Breast epithelium (tissue), 4 donors: Measurements from ENCODE around the gene FNDC3B. TPM values are rescaled to one million over a fixed set of nuclear protein-coding genes. Genes with fewer than 3 reads are reported as not detected.

Experiments used
- DNase-seq, 2 donors: peaks; one replicate each; pipeline ENCODE4 v3.0.0-alpha.2; 2019; ENCODE audit warnings: low spot score in 2 of 2
- H3K27ac ChIP-seq, 2 donors: fragments of 200-600 bp; sonication (generic) in 1 of 2; one replicate each; pipeline ENCODE4 v1.5.1; 2016 to 2019; ENCODE audit warnings: mild to moderate bottlenecking in 1 of 2
- H3K27me3 ChIP-seq, 2 donors: fragments of 200-600 bp; sonication (generic) in 1 of 2; one replicate each; pipeline versions ENCODE4 v1.5.1 to v1.6.0; 2017 to 2019; ENCODE audit warnings: control low read depth in 1 of 2, mild to moderate bottlenecking in 1 of 2
- H3K36me3 ChIP-seq: fragments of 200-600 bp; one replicate; pipeline ENCODE4 v1.5.1; 2019
- H3K4me1 ChIP-seq, 2 donors: fragments of 200-600 bp; sonication (generic); one replicate each; pipeline ENCODE4 v1.5.1; 2016 to 2019; ENCODE audit warnings: control low read depth in 1 of 2
- H3K4me3 ChIP-seq, 3 donors: fragments of 200-600 bp; sonication (generic); 1 replicate in 2 of 3; 2 replicates in 1 of 3; pipeline ENCODE4 v1.5.1; 2016 to 2019; ENCODE audit warnings: mild to moderate bottlenecking in 3 of 3, moderate library complexity in 2 of 3
- H3K9me3 ChIP-seq, 2 donors: fragments of 200-600 bp; sonication (generic) in 1 of 2; one replicate each; pipeline ENCODE4 v1.5.1; 2016 to 2019; ENCODE audit warnings: control low read depth in 1 of 2
- CTCF ChIP-seq, 3 donors: fragments of 450-650 bp; IDR thresholded peaks; one replicate each; pipeline ENCODE4 v1.5.1; 2016 to 2017; ENCODE audit warnings: antibody characterized with exemption in 3 of 3, mild to moderate bottlenecking in 3 of 3, moderate library complexity in 3 of 3
- POLR2A ChIP-seq: fragments of 450-650 bp; IDR thresholded peaks from one replicate; pipeline ENCODE4 v1.6.1; 2016; ENCODE audit warnings: antibody characterized with exemption, mild to moderate bottlenecking, moderate library complexity
- POLR2AphosphoS5 ChIP-seq, 3 donors: sonication (generic); formaldehyde crosslinking; IDR thresholded peaks; one replicate each; pipeline ENCODE4 v1.6.1; 2017; ENCODE audit warnings: antibody characterized with exemption in 3 of 3
- intact Hi-C: fragments of 100-400 bp; cut with DNase I; formaldehyde crosslinking; loops from one replicate; pipeline ENCODE4 v1.15.1; 2023; ENCODE audit warnings: low total_unique reads
- total RNA-seq, 3 donors: library from RNA; depleted of rRNA; stranded (reverse); fragments of >200 nt; gene quantifications; one replicate each; pipeline ENCODE4 v1.1.0, GENCODE V29; 2016

FNDC3B gene
- total RNA-seq, 3 donors from 2014 or later: 131 to 172 (median 149) TPM

- H3K27me3 ChIP-seq: no peaks in the 10 kb centered on the region
- no peak overlapping the region for H3K27ac ChIP-seq
- TF ChIP-seq POLR2A (no peak), CTCF (IDR thresholded peaks at IDR 0.05) (no peak), POLR2AphosphoS5 (IDR thresholded peaks at IDR 0.05) (no peak)
- DNase-seq: no peak
- H3K36me3 ChIP-seq: no peaks in the 10 kb centered on the region
- no peak overlapping the region for H3K4me3 ChIP-seq
- intact Hi-C loops: no loop called here
- peaks cover 0 to 5% of the 10 kb centered on the region in 2 donors for H3K4me1 ChIP-seq
- H3K9me3 ChIP-seq: no peaks in the 10 kb centered on the region
These were observed 159.1 kb downstream of the FNDC3B start for GRCh38 chr3:172198428-172198827.

GRCh38 chr3:172199850-172200369 lies 160.5 kb downstream of the FNDC3B start:
- no peaks in the 10 kb centered on the region for H3K9me3 ChIP-seq
- H3K27me3 ChIP-seq: no peaks in the 10 kb centered on the region
- no peak overlapping the region for H3K4me3 ChIP-seq
- H3K4me1 ChIP-seq: peaks cover 0 to 5% of the 10 kb centered on the region in 2 donors
- no peaks in the 10 kb centered on the region for H3K36me3 ChIP-seq
- intact Hi-C loops: no loop called here
- no peak for DNase-seq
- TF ChIP-seq CTCF (IDR thresholded peaks at IDR 0.05) (no peak), POLR2AphosphoS5 (IDR thresholded peaks at IDR 0.05) (no peak), POLR2A (no peak)
- H3K27ac ChIP-seq: no peak overlapping the region

GRCh38 chr3:172201136-172201869 lies 161.9 kb downstream of the FNDC3B start:
- Histone ChIP-seq H3K4me1 (peaks cover 0 to 5% of the 10 kb centered on the region in 2 donors), H3K9me3 (no peaks in the 10 kb centered on the region), H3K4me3 (peak overlapping the region in 1 of 3 donors; percentile 12), H3K36me3 (no peaks in the 10 kb centered on the region), H3K27ac (peak overlapping the region; percentile 35 to 57), H3K27me3 (no peaks in the 10 kb centered on the region)
- TF ChIP-seq CTCF (IDR thresholded peaks at IDR 0.05) (no peak), POLR2AphosphoS5 (IDR thresholded peaks at IDR 0.05) (peak in 2 of 3 donors; percentile 22 to 31), POLR2A (no peak)
- intact Hi-C loops: no loop called here
- peak; percentile 40 to 82 for DNase-seq

- H3K9me3 ChIP-seq: no peaks in the 10 kb centered on the region
- no peaks in the 10 kb centered on the region for H3K36me3 ChIP-seq
- TF ChIP-seq CTCF (IDR thresholded peaks at IDR 0.05) (no peak), POLR2A (no peak), POLR2AphosphoS5 (IDR thresholded peaks at IDR 0.05) (no peak)
- intact Hi-C loops: no loop called here
- peak overlapping the region; percentile 35 to 57 for H3K27ac ChIP-seq
- H3K4me1 ChIP-seq: peaks cover 0 to 5% of the 10 kb centered on the region in 2 donors
- H3K4me3 ChIP-seq: no peak overlapping the region
- no peaks in the 10 kb centered on the region for H3K27me3 ChIP-seq
- DNase-seq: no peak
These were observed 162.5 kb downstream of the FNDC3B start for GRCh38 chr3:172201870-172202236.

GRCh38 chr3:172202797-172203196 lies 163.4 kb downstream of the FNDC3B start:
- no peak for TF ChIP-seq CTCF (IDR thresholded peaks at IDR 0.05)
- TF ChIP-seq POLR2AphosphoS5 (IDR thresholded peaks at IDR 0.05): no peak
- TF ChIP-seq POLR2A: no peak
- no peaks in the 10 kb centered on the region for H3K9me3 ChIP-seq
- no peaks in the 10 kb centered on the region for H3K36me3 ChIP-seq
- no peaks in the 10 kb centered on the region for H3K27me3 ChIP-seq
- no peak overlapping the region for H3K4me3 ChIP-seq
- peak overlapping the region; percentile 62 to 72 for H3K27ac ChIP-seq
- peaks cover 0 to 5% of the 10 kb centered on the region in 2 donors for H3K4me1 ChIP-seq
- DNase-seq: no peak
- intact Hi-C loops: no loop called here
